Left lobe of liver (tissue), 2 donors: ENCODE results near the gene VSIG10L. TPM values are rescaled to one million over a fixed set of nuclear protein-coding genes. Genes with fewer than 3 reads are reported as not detected.

Source experiments
- ATAC-seq: fragments of 200-7000 bp; cut with Tn5 transposase; one replicate; pipeline ENCODE4 v1.9.1; 2020; ENCODE audit warnings: mild to moderate bottlenecking, moderate library complexity
- DNase-seq: peaks from one replicate; pipeline ENCODE4 v3.0.0-alpha.2; 2020; ENCODE audit warnings: low spot score
- total RNA-seq: library from RNA; stranded (reverse); gene quantifications from one replicate; pipeline ENCODE4 v1.2.1, GENCODE V29; 2021
- donor health status: DM: no; HTN: no; CAD: no; lungs with moderate emphysema.
- donor health status: DM: no; HTN: yes; CAD: no.

VSIG10L gene
- total RNA-seq, 1 donor from 2014 or later = 1.8 TPM

- DNase-seq (peak; percentile 98), ATAC-seq (peak; percentile 91)
Measured at GRCh38 chr19:51339687-51340656, 2.0 kb downstream of the VSIG10L start.

- no peak for ATAC-seq
- DNase-seq = peak; percentile 54
Measured at GRCh38 chr19:51339313-51339686, 2.6 kb downstream of the VSIG10L start.

GRCh38 chr19:51338563-51339312 is 3.2 kb downstream of the VSIG10L start:
- DNase-seq (peak; percentile 85), ATAC-seq (peak; percentile 73)

GRCh38 chr19:51337861-51338562 is 3.9 kb downstream of the VSIG10L start:
- no peak for DNase-seq
- no peak for ATAC-seq

GRCh38 chr19:51337141-51337860 is 4.6 kb downstream of the VSIG10L start:
- ATAC-seq = no peak
- no peak for DNase-seq

GRCh38 chr19:51333836-51334460 is 8.0 kb downstream of the VSIG10L start:
- ATAC-seq = no peak
- DNase-seq = no peak

GRCh38 chr19:51331716-51332115 is 10.2 kb downstream of the VSIG10L start:
- ATAC-seq = no peak
- DNase-seq = no peak

- ATAC-seq (no peak), DNase-seq (no peak)
Measured at GRCh38 chr19:51331193-51331592, 10.7 kb downstream of the VSIG10L start.

GRCh38 chr19:51330366-51330765 is 11.6 kb downstream of the VSIG10L start:
- no peak for DNase-seq
- no peak for ATAC-seq

GRCh38 chr19:51329411-51329810 is 12.5 kb downstream of the VSIG10L start:
- DNase-seq (no peak), ATAC-seq (no peak)

GRCh38 chr19:51327066-51328001 is 14.6 kb downstream of the VSIG10L start:
- ATAC-seq = peak; percentile 62
- DNase-seq = no peak

- DNase-seq (no peak), ATAC-seq (no peak)
Measured at GRCh38 chr19:51326216-51327065, 15.5 kb downstream of the VSIG10L start.

- DNase-seq (no peak), ATAC-seq (no peak)
Measured at GRCh38 chr19:51325161-51325976, 16.6 kb downstream of the VSIG10L start.

GRCh38 chr19:51324167-51324481 is 17.8 kb downstream of the VSIG10L start:
- ATAC-seq (peak; percentile 30), DNase-seq (no peak)

- DNase-seq = no peak
Measured at GRCh38 chr19:51323481-51324166, 18.3 kb downstream of the VSIG10L start.

GRCh38 chr19:51321799-51322198 is 20.1 kb downstream of the VSIG10L start:
- no peak for ATAC-seq
- DNase-seq = no peak

More at GRCh38 chr19:51323481-51324166, 18.3 kb downstream of the VSIG10L start:
- peak; percentile 27 for ATAC-seq

- ATAC-seq (peak; percentile 43), DNase-seq (no peak)
Measured at GRCh38 chr19:51320280-51320657, 21.7 kb downstream of the VSIG10L start.
